Measurements from ENCODE around the gene MYO1F. TPM values are rescaled to one million over a fixed set of nuclear protein-coding genes. Genes with fewer than 3 reads are reported as not detected.

The MYO1F gene
- total and polyA plus RNA-seq, 10 of the 15 experiments (the other 5 are each of a cell fraction or from before 2014, with no cell fraction given): 3.5 to 49.4 (median 31.3) TPM

DNA sequence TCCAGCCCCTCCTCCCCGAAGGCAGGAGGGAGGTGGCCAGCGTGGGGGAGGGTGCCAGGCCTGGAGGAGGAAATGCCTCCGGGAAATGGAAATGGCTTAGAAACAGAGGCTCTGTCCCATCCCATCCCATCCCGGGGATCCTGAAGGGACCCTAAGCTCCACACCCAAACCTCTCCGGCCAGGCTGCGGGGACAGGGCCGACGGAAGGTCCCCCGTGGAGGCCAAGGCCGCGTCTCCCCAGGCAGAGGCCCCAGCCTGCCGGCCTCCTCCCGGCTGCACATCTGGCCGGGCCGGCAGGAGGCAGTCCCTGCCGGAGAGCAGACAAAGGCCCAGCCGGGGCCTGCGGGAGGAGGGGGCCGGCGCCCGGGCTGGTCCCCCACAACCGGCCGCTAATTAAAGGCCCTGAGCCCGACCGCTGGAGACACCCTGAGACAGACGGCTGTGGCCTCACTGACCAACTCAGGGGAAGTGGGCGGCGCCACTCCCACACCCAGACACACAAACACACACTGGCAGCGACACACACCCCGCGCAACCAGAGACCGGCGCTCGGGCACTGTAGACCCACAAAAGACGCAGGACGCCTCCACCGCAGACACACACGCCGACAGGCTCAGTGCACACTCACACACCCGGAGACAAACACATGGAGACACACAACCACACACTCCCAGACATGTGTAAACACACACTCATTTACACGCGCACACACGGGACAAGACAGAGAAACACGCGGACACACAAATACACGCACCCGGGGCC, 32.2 kb upstream of the MYO1F start:
- BruUV-seq (replicated peaks): no TSS peak
- TF ChIP-seq IKZF1 (conservative IDR thresholded peaks at IDR 0.05): peak; percentile 42
- no peak for TF ChIP-seq FOXK2 (IDR thresholded peaks at IDR 0.05)
- TF ChIP-seq, protein P1, sequence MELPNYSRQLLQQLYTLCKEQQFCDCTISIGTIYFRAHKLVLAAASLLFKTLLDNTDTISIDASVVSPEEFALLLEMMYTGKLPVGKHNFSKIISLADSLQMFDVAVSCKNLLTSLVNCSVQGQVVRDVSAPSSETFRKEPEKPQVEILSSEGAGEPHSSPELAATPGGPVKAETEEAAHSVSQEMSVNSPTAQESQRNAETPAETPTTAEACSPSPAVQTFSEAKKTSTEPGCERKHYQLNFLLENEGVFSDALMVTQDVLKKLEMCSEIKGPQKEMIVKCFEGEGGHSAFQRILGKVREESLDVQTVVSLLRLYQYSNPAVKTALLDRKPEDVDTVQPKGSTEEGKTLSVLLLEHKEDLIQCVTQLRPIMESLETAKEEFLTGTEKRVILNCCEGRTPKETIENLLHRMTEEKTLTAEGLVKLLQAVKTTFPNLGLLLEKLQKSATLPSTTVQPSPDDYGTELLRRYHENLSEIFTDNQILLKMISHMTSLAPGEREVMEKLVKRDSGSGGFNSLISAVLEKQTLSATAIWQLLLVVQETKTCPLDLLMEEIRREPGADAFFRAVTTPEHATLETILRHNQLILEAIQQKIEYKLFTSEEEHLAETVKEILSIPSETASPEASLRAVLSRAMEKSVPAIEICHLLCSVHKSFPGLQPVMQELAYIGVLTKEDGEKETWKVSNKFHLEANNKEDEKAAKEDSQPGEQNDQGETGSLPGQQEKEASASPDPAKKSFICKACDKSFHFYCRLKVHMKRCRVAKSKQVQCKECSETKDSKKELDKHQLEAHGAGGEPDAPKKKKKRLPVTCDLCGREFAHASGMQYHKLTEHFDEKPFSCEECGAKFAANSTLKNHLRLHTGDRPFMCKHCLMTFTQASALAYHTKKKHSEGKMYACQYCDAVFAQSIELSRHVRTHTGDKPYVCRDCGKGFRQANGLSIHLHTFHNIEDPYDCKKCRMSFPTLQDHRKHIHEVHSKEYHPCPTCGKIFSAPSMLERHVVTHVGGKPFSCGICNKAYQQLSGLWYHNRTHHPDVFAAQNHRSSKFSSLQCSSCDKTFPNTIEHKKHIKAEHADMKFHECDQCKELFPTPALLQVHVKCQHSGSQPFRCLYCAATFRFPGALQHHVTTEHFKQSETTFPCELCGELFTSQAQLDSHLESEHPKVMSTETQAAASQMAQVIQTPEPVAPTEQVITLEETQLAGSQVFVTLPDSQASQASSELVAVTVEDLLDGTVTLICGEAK (IDR thresholded peaks at IDR 0.05; ENCODE audit: borderline replicate concordance): no peak
- no peak for TF ChIP-seq HDAC2 (IDR thresholded peaks at IDR 0.05)
- no peak for TF ChIP-seq EP300 (IDR thresholded peaks at IDR 0.05; ENCODE audit: borderline replicate concordance in 1 of 2, control insufficient read depth in 1 of 2, low read depth in 2 of 2, low read length in 2 of 2)
- no peak for TF ChIP-seq ZNF622 (IDR thresholded peaks at IDR 0.05)
- TF ChIP-seq GATAD2B (conservative IDR thresholded peaks at IDR 0.05; ENCODE audit: low read depth): 0 out of 2 replicates have a peak, but pooled peaks have one; percentile 39
- TF ChIP-seq, protein P2, sequence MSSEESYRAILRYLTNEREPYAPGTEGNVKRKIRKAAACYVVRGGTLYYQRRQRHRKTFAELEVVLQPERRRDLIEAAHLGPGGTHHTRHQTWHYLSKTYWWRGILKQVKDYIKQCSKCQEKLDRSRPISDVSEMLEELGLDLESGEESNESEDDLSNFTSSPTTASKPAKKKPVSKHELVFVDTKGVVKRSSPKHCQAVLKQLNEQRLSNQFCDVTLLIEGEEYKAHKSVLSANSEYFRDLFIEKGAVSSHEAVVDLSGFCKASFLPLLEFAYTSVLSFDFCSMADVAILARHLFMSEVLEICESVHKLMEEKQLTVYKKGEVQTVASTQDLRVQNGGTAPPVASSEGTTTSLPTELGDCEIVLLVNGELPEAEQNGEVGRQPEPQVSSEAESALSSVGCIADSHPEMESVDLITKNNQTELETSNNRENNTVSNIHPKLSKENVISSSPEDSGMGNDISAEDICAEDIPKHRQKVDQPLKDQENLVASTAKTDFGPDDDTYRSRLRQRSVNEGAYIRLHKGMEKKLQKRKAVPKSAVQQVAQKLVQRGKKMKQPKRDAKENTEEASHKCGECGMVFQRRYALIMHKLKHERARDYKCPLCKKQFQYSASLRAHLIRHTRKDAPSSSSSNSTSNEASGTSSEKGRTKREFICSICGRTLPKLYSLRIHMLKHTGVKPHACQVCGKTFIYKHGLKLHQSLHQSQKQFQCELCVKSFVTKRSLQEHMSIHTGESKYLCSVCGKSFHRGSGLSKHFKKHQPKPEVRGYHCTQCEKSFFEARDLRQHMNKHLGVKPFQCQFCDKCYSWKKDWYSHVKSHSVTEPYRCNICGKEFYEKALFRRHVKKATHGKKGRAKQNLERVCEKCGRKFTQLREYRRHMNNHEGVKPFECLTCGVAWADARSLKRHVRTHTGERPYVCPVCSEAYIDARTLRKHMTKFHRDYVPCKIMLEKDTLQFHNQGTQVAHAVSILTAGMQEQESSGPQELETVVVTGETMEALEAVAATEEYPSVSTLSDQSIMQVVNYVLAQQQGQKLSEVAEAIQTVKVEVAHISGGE (CRISPR knock-in tag; IDR thresholded peaks at IDR 0.05): no peak
- TF ChIP-seq NFXL1 (IDR thresholded peaks at IDR 0.05; ENCODE audit: borderline replicate concordance): no peak
- TF ChIP-seq ZZZ3 (IDR thresholded peaks at IDR 0.05; ENCODE audit: control insufficient read depth, insufficient read length, low read depth): no peak
- TF ChIP-seq NR2C2 (IDR thresholded peaks at IDR 0.05; ENCODE audit: borderline replicate concordance, control insufficient read depth, insufficient read length, low read depth): no peak
- no peak for TF ChIP-seq BHLHE40 (IDR thresholded peaks at IDR 0.05; ENCODE audit: borderline replicate concordance in 1 of 2, low read depth in 2 of 2, low read length in 1 of 2)
- 0 out of 2 replicates have a peak, but pooled peaks have one; percentile 33 for TF ChIP-seq NBN (IDR thresholded peaks at IDR 0.05)
- Histone ChIP-seq H3K4me2 (ENCODE audit: control insufficient read depth, insufficient read depth) (no peak overlapping the region), H3K4me1 (ENCODE audit: control insufficient read depth, insufficient read depth, low read length) (no peaks in the 10 kb centered on the region), H3K27ac (ENCODE audit: control insufficient read depth, insufficient read depth) (no peak overlapping the region), H3K9ac (ENCODE audit: control insufficient read depth, insufficient read depth, low read length) (no peak overlapping the region), H3K36me3 (ENCODE audit: control insufficient read depth in 2 of 2, insufficient read depth in 2 of 2, low read length in 1 of 2) (no peaks in the 10 kb centered on the region), H4K20me1 (ENCODE audit: control insufficient read depth, insufficient read depth) (no peaks in the 10 kb centered on the region), H3K27me3 (replicated peaks in 1 of 2; ENCODE audit: control insufficient read depth in 2 of 2, insufficient read depth in 2 of 2, low read length in 1 of 2) (no peaks in the 10 kb centered on the region; a peak in 2 of 4 replicates), H3K9me3 (replicated peaks; ENCODE audit: control insufficient read depth, insufficient read depth, low read length) (no peaks in the 10 kb centered on the region; the same call in 2 of the 3 replicates), H3K4me3 (no peak overlapping the region), H3K79me2 (ENCODE audit: control insufficient read depth, insufficient read depth, low read length) (no peaks in the 10 kb centered on the region), H2AFZ (ENCODE audit: control insufficient read depth, low read depth, low read length) (no peak overlapping the region)
- RAD21 ChIA-PET (ENCODE audit: unreplicated experiment): no interaction called here
- SMC1A ChIA-PET (ENCODE audit: uncharacterized antibody, unreplicated experiment): no interaction called here
- WGBS (ENCODE audit: insufficient coverage, insufficient replicate concordance, low lambda C conversion rate, missing lambda C conversion rate): 30% methylated on average over 46 of the region's 47 CpGs
- DNase-seq (ENCODE audit: low read depth, low spot score) (no peak), FAIRE-seq (no peak), ATAC-seq (peak; percentile 68)
- intact Hi-C loops (cut with micrococcal nuclease; ENCODE audit: unreplicated experiment) (no loop called here), in situ Hi-C loops (cut with MboI) (no loop called here)
- CTCF ChIA-PET: no interaction called here
- POLR2A ChIA-PET: no interaction called here
